K562 (cell line): Measurements from ENCODE around the gene PTCH2. TPM values are rescaled to one million over a fixed set of nuclear protein-coding genes. Genes with fewer than 3 reads are reported as not detected.

Experiments used
- LCOR ChIP-seq: sonication (generic); formaldehyde crosslinking; IDR thresholded peaks from 2 replicates; pipeline ENCODE4 v1.8.0; 2022; ENCODE audit warnings: mild to moderate bottlenecking, missing genetic modification reagents
- POLR3G ChIP-seq: IDR thresholded peaks from 2 replicates; pipeline ENCODE4 v1.6.1; 2011; ENCODE audit not compliant: insufficient read length, insufficient replicate concordance; ENCODE audit errors: extremely low read depth
- RBFOX2 ChIP-seq: fragments of 200-400 bp; formaldehyde crosslinking; IDR thresholded peaks from 2 replicates; pipeline ENCODE4 v1.6.1; 2017; ENCODE audit warnings: low read depth, mild to moderate bottlenecking, low read length, moderate library complexity
- YY1 ChIP-seq, 3 experiments: IDR thresholded peaks; 2 replicates each; pipeline ENCODE4 v1.6.1; 2011; ENCODE audit warnings: low read length in 2 of 3, mild to moderate bottlenecking in 2 of 3, moderate library complexity in 2 of 3, borderline replicate concordance in 1 of 3, control low read depth in 1 of 3, low read depth in 1 of 3; ENCODE audit not compliant: insufficient read depth in 3 of 3, insufficient replicate concordance in 2 of 3, control insufficient read depth in 1 of 3, insufficient read length in 1 of 3; ENCODE audit errors: extremely low read depth in 1 of 3
- ZNF146 ChIP-seq: IDR thresholded peaks from one replicate; pipeline ENCODE4 v1.6.1; 2018; ENCODE audit warnings: missing compliant biosample characterization; ENCODE audit not compliant: unreplicated experiment
- ZNF609 ChIP-seq: sonication (generic); formaldehyde crosslinking; IDR thresholded peaks from 2 replicates; pipeline ENCODE4 v1.8.1; 2023; ENCODE audit warnings: missing genetic modification reagents, mild to moderate bottlenecking, borderline replicate concordance
- polyA plus RNA-seq, 8 experiments: library from polyadenylated mRNA; depleted of rRNA in 4 of 8; stranded (reverse) in 5 of 8; unstranded in 3 of 8; fragments of >200 nt; fragmentation: Nextera tagmentation in 2 of 8; fragmentation: Illumina TruSeq in 1 of 8; extraction: Ambion mirVana in 2 of 8; extraction: Trizol in 1 of 8; gene quantifications; 2 replicates each; pipeline versions ENCODE4 v1.2.1 to v1.2.3, GENCODE V29; 2011 to 2014; ENCODE audit warnings: inconsistent platforms in 1 of 8, missing spikeins in 1 of 8
- total RNA-seq, 7 experiments: library from RNA; depleted of rRNA in 6 of 7; stranded (reverse); fragments of >200 nt in 6 of 7; fragmentation: Illumina TruSeq in 2 of 7; extraction: Trizol in 2 of 7; gene quantifications; 2 replicates each; pipeline versions ENCODE4 v1.2.1 to v1.2.3, GENCODE V29; 2011 to 2021; ENCODE audit warnings: low replicate concordance in 1 of 7

The PTCH2 gene
- total and polyA plus RNA-seq, 9 of the 15 experiments (the other 6 are each of a cell fraction or from before 2014, with no cell fraction given), result 0.15 to 27.3 (median 0.48) TPM; not detected in 1

DNA sequence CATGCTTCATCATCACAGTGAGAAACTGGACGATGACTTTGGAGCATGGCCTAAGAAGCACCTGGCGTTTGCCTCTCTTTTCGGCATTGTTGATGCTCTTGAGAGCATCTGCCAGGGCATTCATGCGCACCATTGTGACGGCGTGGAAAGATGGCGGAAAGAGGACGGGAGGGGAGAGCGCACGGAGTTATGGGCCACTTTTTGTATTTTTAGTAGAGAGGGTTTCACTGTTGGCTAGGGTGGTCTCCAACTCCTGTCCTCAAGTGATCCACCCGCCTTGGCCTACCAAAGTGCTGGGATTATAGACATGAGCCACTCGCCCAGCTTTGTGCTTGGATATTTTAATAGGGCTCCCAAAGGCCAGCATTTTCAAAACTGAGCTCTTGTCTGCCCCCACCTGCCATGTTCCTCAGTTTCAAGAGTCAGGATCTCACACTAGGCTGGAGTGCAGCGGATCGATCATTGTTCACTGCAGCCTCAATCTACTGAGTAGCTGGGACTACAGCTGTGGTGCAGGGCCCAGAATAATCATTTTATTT is 62.4 kb downstream of the PTCH2 start (continued):
- TF ChIP-seq ZNF609 (CRISPR knock-in tag), result 0 out of 2 replicates have a peak, but pooled peaks have one; percentile 14
- no peak for TF ChIP-seq ZNF146 (CRISPR knock-in tag)
- TF ChIP-seq YY1 (IDR thresholded peaks at IDR 0.05; ENCODE audit: borderline replicate concordance in 1 of 3, control insufficient read depth in 1 of 3, extremely low read depth in 1 of 3, insufficient read depth in 3 of 3, insufficient read length in 1 of 3, insufficient replicate concordance in 2 of 3, low read depth in 1 of 3, low read length in 2 of 3), result peak in 1 of 3 experiments; percentile 24
- TF ChIP-seq LCOR (CRISPR knock-in tag), result no peak
- TF ChIP-seq POLR3G, result no peak
- peak; percentile 8; the same call in 1 of the 2 replicates for TF ChIP-seq RBFOX2
